H9 (cell line): ENCODE results near the gene DUOXA2. TPM values are rescaled to one million over a fixed set of nuclear protein-coding genes. Genes with fewer than 3 reads are reported as not detected.

Experiments
- DNase-seq: peaks from one replicate; pipeline ENCODE4 v3.0.0-alpha.2; 2017
- H2AFZ ChIP-seq: one replicate; pipeline ENCODE4 v1.6.1; 2013; ENCODE audit warnings: mild to moderate bottlenecking, low read length, control low read depth, moderate library complexity
- H2AK5ac ChIP-seq: 2 replicates; pipeline ENCODE4 v1.6.1; 2013; ENCODE audit warnings: low read length, control low read depth, mixed read lengths; ENCODE audit not compliant: insufficient read length
- H2BK120ac ChIP-seq: one replicate; pipeline ENCODE4 v1.6.1; 2013; ENCODE audit warnings: low read depth, mild to moderate bottlenecking, low read length, control low read depth, inconsistent platforms; ENCODE audit not compliant: poor library complexity, severe bottlenecking
- H2BK12ac ChIP-seq: 2 replicates; pipeline ENCODE4 v1.6.1; 2013; ENCODE audit warnings: low read length, control low read depth, mixed read lengths, low read depth; ENCODE audit not compliant: insufficient read length
- H2BK15ac ChIP-seq: 2 replicates; pipeline ENCODE4 v1.6.1; 2013; ENCODE audit warnings: low read depth, low read length, control low read depth
- H2BK20ac ChIP-seq: one replicate; pipeline ENCODE4 v1.6.1; 2013; ENCODE audit warnings: low read depth, mild to moderate bottlenecking, low read length, control low read depth, inconsistent platforms; ENCODE audit not compliant: poor library complexity, severe bottlenecking
- H2BK5ac ChIP-seq: 2 replicates; pipeline ENCODE4 v1.6.1; 2013; ENCODE audit warnings: low read length, control low read depth, mixed read lengths; ENCODE audit not compliant: insufficient read length
- H3K14ac ChIP-seq: 2 replicates; pipeline ENCODE4 v1.6.1; 2013; ENCODE audit warnings: low read length, control low read depth; ENCODE audit not compliant: insufficient read depth
- H3K18ac ChIP-seq: 2 replicates; pipeline ENCODE4 v1.6.1; 2013; ENCODE audit warnings: low read depth, mild to moderate bottlenecking, mixed read lengths, low read length, control low read depth; ENCODE audit not compliant: insufficient read length
- H3K23ac ChIP-seq: 2 replicates; pipeline ENCODE4 v1.6.1; 2013; ENCODE audit warnings: low read length, control low read depth, mixed read lengths, low read depth; ENCODE audit not compliant: insufficient read length
- H3K23me2 ChIP-seq: 2 replicates; pipeline ENCODE4 v1.6.1; 2013; ENCODE audit warnings: low read depth, mild to moderate bottlenecking, mixed read lengths, low read length, control low read depth; ENCODE audit not compliant: insufficient read length, poor library complexity, severe bottlenecking
- H3K27ac ChIP-seq: 2 replicates; pipeline ENCODE4 v1.5.1; 2013; ENCODE audit warnings: low read length, control low read depth, mixed read lengths, low read depth; ENCODE audit not compliant: insufficient read length
- H3K27me3 ChIP-seq: 2 replicates; pipeline ENCODE4 v1.6.1; 2013; ENCODE audit warnings: low read length, control low read depth, inconsistent platforms; ENCODE audit not compliant: insufficient read depth
- H3K4ac ChIP-seq: 2 replicates; pipeline ENCODE4 v1.6.1; 2013; ENCODE audit warnings: low read depth, mild to moderate bottlenecking, control low read depth, inconsistent platforms, low read length, moderate library complexity
- H3K4me1 ChIP-seq: 2 replicates; pipeline ENCODE4 v1.6.1; 2013; ENCODE audit warnings: low read length, control low read depth, inconsistent platforms; ENCODE audit not compliant: insufficient read depth
- H3K4me2 ChIP-seq: 2 replicates; pipeline ENCODE4 v1.6.1; 2013; ENCODE audit warnings: low read length, control low read depth, mixed read lengths; ENCODE audit not compliant: insufficient read length, insufficient read depth
- H3K56ac ChIP-seq: 2 replicates; pipeline ENCODE4 v1.6.1; 2013; ENCODE audit warnings: low read depth, mild to moderate bottlenecking, mixed read lengths, low read length, control low read depth; ENCODE audit not compliant: insufficient read length
- H3K79me1 ChIP-seq: 2 replicates; pipeline ENCODE4 v1.6.1; 2013; ENCODE audit warnings: low read depth, mild to moderate bottlenecking, moderate library complexity, low read length, control low read depth, inconsistent platforms; ENCODE audit not compliant: insufficient read depth, poor library complexity, severe bottlenecking
- H3K79me2 ChIP-seq: 2 replicates; pipeline ENCODE4 v1.6.1; 2013; ENCODE audit warnings: low read length, control low read depth, inconsistent platforms; ENCODE audit not compliant: insufficient read depth
- H3K9ac ChIP-seq: 2 replicates; pipeline ENCODE4 v1.6.1; 2013; ENCODE audit warnings: low read length, control low read depth, mixed read lengths; ENCODE audit not compliant: insufficient read length; ENCODE audit errors: extremely low read depth
- H3K9me3 ChIP-seq: one replicate; pipeline ENCODE4 v1.6.1; 2013; ENCODE audit warnings: low read depth, low read length, inconsistent platforms; ENCODE audit not compliant: control insufficient read depth
- H3T11ph ChIP-seq: one replicate; pipeline ENCODE4 v1.6.1; 2013; ENCODE audit warnings: mild to moderate bottlenecking, low read length, control low read depth, inconsistent platforms
- H4K20me1 ChIP-seq: one replicate; pipeline ENCODE4 v1.6.1; 2013; ENCODE audit not compliant: control insufficient read depth, insufficient read length, insufficient read depth
- H4K5ac ChIP-seq: 2 replicates; pipeline ENCODE4 v1.6.1; 2013; ENCODE audit warnings: low read depth, mild to moderate bottlenecking, mixed read lengths, low read length, control low read depth; ENCODE audit not compliant: insufficient read length
- H4K8ac ChIP-seq: replicated peaks from 2 replicates; pipeline ENCODE4 v1.6.1; 2013; ENCODE audit warnings: low read length, control low read depth, mixed read lengths, low read depth; ENCODE audit not compliant: insufficient read length
- H4K91ac ChIP-seq: 2 replicates; pipeline ENCODE4 v1.6.1; 2013; ENCODE audit warnings: low read depth, mild to moderate bottlenecking, moderate library complexity, mixed read lengths, low read length, control low read depth; ENCODE audit not compliant: insufficient read length
- H3K27ac Mint-ChIP-seq, 3 experiments: 2 replicates in 2 of 3; 3 replicates in 1 of 3; pipeline ENCODE4 v1.8.0; 2020 to 2021; ENCODE audit warnings: mixed read lengths in 3 of 3, mild to moderate bottlenecking in 1 of 3, moderate library complexity in 1 of 3
- H3K27me3 Mint-ChIP-seq: 2 replicates; pipeline ENCODE4 v1.8.0; 2021; ENCODE audit warnings: low read depth, mild to moderate bottlenecking, moderate library complexity, mixed read lengths
- H3K36me3 Mint-ChIP-seq, 3 experiments: 2 replicates in 2 of 3; 3 replicates in 1 of 3; pipeline ENCODE4 v1.8.0; 2020 to 2021; ENCODE audit warnings: low read depth in 3 of 3, mixed read lengths in 3 of 3; ENCODE audit not compliant: insufficient read depth in 1 of 3
- H3K4me1 Mint-ChIP-seq, 2 experiments: 2 replicates each; pipeline ENCODE4 v1.8.0; 2020; ENCODE audit warnings: mixed read lengths in 2 of 2
- H3K4me3 Mint-ChIP-seq, 2 experiments: 2 replicates in 1 of 2; 3 replicates in 1 of 2; pipeline ENCODE4 v1.8.0; 2020 to 2021; ENCODE audit warnings: mild to moderate bottlenecking in 2 of 2, mixed read lengths in 2 of 2, moderate library complexity in 1 of 2
- H3K9me3 Mint-ChIP-seq, 2 experiments: 2 replicates in 1 of 2; 3 replicates in 1 of 2; pipeline ENCODE4 v1.8.0; 2020; ENCODE audit warnings: mild to moderate bottlenecking in 2 of 2, mixed read lengths in 2 of 2, moderate library complexity in 1 of 2
- CTCF ChIP-seq: fragments of 200-600 bp; sonication (generic); conservative IDR thresholded peaks from 3 replicates; pipeline ENCODE4 v1.8.0; 2021; ENCODE audit warnings: antibody characterized with exemption, mild to moderate bottlenecking
- WGBS: extraction: QIAGEN DNeasy Blood & Tissue Kit; methylation state at CpG from one replicate; pipeline ENCODE4 v1.1.7; 2013; ENCODE audit warnings: missing lambda C conversion rate, low lambda C conversion rate, mixed read lengths; ENCODE audit not compliant: insufficient read length; ENCODE audit errors: extremely low coverage; 5-methylcytosine and 5-hydroxymethylcytosine counted together
- total RNA-seq: library from RNA; stranded (reverse); gene quantifications from 2 replicates; pipeline ENCODE4 v1.2.1, GENCODE V29; 2021

The DUOXA2 gene
- total RNA-seq, 1 experiment from 2014 or later, result not detected

GRCh38 chr15:45157974-45158373 is 43.8 kb downstream of the DUOXA2 start:
- H3K23me2 ChIP-seq, result no peaks in the 10 kb centered on the region
- Mint-ChIP-seq H3K27me3 (peaks cover 19% of the 10 kb centered on the region; the same call in 1 of the 2 replicates), H3K9me3 (no peaks in the 10 kb centered on the region; a peak in 1 of 5 replicates), H3K4me3 (no peak overlapping the region), H3K4me1 (peaks cover 19 to 25% of the 10 kb centered on the region in 2 experiments), H3K27ac (peak overlapping the region in 1 of 3 experiments; percentile 75; a peak in 2 of 7 replicates), H3K36me3 (no peaks in the 10 kb centered on the region)
- H3K27ac ChIP-seq, result no peak overlapping the region
- no peak overlapping the region for H2BK12ac ChIP-seq
- no peak overlapping the region for H2BK20ac ChIP-seq
- no peak overlapping the region for H3K18ac ChIP-seq
- no peak overlapping the region for H2AFZ ChIP-seq
- no peak overlapping the region for H2BK120ac ChIP-seq
- H3K27me3 ChIP-seq, result no peaks in the 10 kb centered on the region
- DNase-seq, result no peak
- no CpG with 5 or more reads among the region's 1 CpG for WGBS
- no peak overlapping the region for H3K56ac ChIP-seq
- TF ChIP-seq CTCF, result no peak
- H3K9me3 ChIP-seq, result no peaks in the 10 kb centered on the region
- no peaks in the 10 kb centered on the region for H3K79me1 ChIP-seq
- H3K4me2 ChIP-seq, result no peak overlapping the region
- peaks cover 2% of the 10 kb centered on the region; the same call in 1 of the 2 replicates for H3K4me1 ChIP-seq
- no peak overlapping the region for H3K23ac ChIP-seq
- no peak overlapping the region for H3K4ac ChIP-seq
- H2AK5ac ChIP-seq, result no peak overlapping the region
- H3K9ac ChIP-seq, result no peak overlapping the region
- H2BK15ac ChIP-seq, result no peak overlapping the region
- H4K20me1 ChIP-seq, result no peaks in the 10 kb centered on the region
- H3T11ph ChIP-seq, result no peak overlapping the region
- H4K5ac ChIP-seq, result no peak overlapping the region
- no peaks in the 10 kb centered on the region for H3K79me2 ChIP-seq
- H4K8ac ChIP-seq, result no peak overlapping the region
- H4K91ac ChIP-seq, result no peak overlapping the region
- no peak overlapping the region for H3K14ac ChIP-seq
- H2BK5ac ChIP-seq, result no peak overlapping the region
